RPMI8226 (cell line): ENCODE measurements around the gene ADCY6.

Experiments used
- DNase-seq: peaks from one replicate; pipeline ENCODE4 v3.0.0-alpha.2; 2015

ADCY6 gene

DNA sequence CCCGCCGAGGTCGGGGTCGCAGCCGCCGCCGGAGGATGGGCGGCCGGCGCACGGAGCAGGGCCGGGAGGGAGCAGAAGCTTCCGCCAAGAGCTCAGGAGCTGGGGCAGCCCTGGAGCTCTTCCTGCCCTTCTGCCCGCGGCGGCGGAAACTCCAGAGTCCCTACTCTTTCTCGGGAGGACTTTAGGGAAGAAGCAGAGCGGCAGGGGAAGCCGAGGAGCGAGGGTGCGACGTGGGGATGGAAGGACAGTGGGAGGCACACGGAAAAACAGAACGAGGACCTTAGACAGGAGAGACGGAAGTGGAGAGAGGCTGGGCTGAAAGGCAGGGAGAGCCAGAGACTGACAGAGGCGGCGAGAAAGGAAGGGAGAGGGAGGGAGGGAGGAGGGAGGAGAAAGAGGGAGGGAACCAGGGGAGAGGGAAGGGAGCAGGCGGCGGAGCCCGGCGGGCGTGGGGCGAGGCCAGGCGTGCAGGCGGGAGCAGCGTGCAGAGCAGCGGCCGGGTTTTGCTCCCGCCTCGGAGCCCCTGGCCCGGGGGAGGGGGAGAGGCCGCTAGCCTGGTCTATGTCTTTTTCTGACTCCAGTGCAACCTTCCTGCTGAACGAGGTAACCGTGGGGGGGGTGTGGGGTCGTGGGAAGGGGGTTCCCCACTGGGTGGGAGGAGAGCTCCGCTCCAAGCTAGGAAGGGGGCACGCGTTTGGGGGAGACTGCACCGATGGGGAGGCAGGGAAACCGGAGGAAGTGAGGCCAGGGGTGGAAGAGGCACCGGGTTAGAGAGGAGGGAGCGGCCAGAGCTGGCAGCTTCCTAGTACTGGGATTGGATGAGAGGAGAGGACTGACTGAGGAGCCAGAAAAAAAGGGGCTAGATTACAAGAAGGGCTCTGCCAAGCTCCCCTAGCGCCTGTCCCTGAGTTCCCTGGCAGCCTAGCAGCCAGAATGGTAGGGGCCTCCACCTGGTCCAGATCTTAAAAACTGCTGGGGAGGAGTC, 26.5 kb upstream of the ADCY6 start:
- peak; percentile 74 for DNase-seq

DNA sequence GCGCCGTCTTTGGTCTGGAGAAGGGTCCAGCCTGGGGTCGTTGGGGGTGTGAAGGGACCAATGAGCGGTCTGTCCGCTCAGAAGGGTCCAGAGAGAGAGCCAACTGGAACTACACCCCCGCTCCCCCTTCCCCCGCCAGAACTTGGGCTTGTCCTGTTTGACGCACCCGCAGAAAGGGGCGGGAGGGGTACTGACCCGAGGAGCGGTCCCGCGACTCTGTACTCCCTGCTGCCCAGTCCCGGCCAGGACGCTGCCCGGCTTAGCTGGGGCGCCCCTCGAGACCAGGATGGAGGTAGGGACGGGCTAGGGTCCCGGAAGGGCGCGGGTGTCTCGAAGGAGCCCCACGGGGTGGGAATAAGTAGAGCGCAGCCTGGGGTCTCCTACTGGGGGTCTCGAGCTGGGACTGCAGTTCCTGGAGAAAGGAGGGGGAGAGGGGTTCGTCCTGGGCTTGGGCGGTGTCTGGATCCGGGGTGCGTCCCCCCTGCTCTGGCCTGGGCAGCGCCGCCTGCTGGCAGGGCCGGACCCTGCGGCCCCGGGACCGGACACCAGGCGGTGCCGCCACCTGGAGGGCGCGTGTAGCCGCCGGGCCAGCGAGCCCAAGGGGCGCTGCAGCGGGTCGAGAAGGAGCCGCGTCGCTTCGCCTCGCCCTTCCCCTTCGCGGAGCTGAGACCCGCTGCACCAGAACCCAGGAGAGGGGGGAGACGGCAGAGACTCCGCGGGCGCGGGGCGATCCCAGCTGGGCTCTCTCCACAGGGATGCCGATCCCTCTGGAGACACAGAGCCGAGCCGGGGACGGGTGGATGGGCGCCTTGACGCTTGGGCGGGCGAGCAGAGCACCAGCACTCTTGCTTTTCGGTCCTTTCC, 25.6 kb upstream of the ADCY6 start:
- peak; percentile 90 for DNase-seq

DNA sequence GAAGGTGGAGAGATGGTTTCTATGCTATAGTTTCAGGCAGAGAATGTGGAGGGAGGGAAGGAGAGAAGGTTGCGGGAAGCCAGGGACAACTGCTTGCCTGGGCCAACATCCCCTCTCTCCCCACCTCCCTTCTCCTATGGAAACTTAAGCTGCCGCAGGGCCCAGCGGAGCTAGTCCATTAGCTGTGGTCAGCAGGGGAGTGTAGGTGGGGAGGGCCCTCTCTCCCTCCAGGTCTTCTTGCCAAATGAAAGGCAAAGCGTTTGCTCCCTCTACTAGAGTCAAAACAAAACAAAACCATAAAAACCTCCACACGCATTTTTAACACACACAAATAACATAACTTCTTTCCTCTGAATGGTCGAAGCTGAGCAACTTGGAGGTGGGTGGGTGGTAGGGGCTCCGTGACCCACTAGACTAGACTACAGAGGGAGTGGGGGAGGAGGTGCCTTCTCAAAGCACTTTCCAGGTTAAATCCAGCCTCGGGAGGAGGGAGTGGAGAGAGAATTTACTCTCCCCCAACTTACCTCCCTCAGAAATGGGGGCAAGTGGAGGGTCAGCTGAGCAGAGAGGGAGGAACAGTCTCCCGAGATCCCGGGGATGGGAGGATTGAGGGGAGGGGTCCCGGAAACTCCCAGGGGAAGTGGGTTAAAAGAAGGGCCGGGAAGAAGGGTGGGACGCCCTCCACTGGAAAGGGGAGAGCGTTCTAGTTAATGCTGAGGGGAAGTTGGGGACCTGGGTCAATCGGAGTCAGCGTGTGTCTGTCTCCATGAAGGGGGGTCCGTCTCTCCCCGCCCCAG, 24.8 kb upstream of the ADCY6 start:
- no peak for DNase-seq

DNA sequence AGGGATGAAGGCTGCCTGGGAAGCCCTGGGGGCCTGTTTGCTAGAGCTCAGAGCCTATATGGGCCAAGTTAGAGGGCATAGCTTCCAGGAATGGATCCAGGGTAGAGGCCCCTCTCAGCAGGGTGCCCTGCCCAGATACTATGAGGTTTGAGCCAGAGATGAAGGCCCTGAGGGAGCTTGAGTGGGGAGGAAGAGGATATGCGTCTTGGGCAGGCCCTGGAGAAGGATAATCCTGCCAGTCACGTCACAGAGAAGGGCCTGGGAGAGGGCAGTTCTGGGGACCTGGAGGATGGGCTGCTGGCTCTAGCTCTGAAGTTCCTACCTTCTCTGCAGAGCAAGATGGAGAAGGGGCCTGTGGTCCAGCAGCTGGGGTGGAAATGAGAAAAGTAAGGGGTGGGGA, 23.5 kb upstream of the ADCY6 start:
- DNase-seq = no peak

DNA sequence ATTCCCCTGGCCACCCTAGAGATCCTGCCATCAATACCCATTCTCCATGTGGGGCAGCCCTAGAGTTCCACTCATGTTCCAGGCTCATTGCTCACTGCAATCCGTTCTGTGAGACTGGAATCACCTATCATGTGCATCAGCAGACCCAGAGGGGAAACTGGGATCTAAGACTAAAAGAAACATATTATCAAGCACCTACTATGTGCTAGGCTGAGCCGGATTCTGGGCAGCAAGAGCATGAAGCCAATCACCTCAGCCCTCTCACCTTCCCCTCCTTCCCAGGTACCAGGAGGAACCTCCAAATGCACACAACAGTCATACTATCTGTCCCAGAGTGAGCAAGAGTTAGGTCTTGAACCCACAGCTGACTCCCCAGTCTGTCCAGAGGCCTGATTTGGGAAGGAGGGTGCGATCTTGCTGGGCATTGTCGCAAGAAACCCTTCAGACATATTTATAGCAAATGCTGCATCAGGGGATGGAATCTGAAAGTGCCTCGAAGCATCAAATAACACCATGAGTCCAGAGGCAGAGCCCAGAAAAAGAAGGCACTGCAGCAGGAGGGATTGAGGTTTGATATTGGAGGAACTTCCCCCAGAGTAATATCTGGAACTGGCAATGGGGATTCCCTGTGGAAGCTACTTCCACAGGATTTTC, 22.7 kb upstream of the ADCY6 start:
- no peak for DNase-seq

DNA sequence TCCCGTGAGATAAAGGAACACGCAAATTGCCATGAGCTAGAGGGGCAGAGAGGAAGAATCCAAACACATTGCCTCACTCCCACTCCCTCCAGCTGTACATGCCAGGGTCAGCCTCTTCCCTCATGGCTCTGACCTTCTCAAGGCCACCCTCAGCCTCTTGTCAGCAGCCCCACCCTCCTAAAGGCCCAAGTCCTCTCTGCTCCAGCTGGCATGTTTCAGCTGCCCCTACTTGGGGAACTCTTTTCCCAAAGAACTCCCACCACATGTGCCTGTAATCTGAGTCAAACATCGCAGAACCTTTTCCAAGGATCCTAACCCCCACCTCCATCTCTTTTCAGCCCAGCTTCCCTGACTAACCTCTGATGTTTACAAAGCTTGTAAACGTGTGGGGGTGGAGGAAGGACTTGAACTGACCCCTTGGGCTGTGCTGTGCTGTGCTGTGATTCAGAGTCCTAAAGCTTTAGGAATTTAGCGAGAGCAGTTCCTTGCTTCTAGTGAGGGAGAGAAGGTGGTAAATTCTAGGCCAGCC, 22.1 kb upstream of the ADCY6 start:
- DNase-seq = no peak

DNA sequence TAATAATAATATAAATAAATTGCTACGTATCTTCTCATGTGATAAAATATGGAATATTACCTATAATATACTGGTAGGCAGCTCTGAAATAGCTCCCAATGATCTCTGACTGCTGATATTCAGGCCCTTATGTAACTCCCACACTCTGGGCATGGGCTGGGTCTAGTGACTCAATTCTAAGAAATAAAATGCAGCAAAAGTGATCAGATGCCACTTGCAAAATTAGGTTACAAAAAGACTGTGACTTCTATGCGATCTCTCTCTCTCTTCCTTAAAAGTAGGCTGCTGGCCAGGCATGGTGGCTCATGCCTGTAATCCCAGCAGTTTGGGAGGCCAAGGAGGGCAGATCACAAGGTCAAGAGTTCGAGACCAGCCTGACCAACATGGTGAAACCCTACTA, 19.1 kb upstream of the ADCY6 start:
- no peak for DNase-seq

DNA sequence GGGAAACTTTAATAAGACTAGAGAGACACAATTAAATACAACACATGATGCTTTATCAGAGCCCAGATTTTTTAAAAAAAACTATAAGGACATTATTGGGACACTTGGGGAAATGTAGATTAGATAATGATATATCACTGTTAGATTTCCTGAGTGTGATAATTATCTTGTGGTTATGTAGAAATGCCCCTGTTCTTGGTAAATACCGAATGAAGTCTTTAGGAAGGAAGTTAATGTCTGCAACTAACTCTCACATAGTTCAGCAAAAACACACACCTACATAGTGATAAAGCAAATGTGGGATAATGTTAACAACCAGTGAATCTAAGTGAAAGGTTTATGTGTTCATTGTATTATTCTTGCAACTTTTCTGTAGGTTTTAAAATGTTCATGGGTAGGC, 14.8 kb upstream of the ADCY6 start:
- DNase-seq = no peak

DNA sequence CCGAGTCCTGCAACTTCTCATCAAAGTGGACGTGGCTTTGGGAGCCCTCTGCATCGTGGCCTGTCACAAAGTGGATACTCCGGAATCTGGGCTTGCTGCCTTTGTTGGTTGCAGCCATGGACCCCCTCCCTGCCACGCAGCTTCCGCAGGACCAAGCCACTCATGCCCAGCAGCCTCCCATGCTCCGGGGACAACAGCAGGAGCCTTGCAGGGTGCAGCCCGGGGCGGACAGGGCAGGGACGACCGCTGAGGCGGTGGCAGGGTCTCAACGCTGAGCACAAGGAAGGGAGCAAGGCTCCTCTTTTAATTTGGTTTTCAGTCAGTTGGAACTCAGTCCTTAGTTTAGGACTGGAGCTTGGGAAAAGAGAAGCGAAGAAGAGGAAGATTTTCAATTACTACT, 12.1 kb upstream of the ADCY6 start:
- DNase-seq = no peak

DNA sequence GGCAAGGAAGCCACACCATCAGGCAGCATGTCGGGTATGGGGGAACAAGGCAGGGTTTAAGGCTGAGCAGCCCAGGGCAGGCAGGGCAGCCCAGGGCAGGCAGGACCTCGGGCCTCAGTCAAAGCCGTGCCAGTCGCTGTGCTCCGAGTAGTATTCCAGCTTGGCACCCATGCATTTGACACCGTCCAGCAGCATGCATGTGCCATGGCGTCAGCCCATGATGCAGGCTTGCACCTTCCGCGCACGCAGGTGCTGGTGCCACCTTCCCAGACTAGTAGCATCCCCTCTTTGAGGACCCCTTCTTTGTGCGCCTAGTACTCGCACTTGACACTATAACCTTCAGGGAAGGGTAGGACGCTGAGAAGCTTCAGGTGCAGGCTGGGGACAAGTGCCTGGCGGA, 11.6 kb upstream of the ADCY6 start:
- DNase-seq = no peak

DNA sequence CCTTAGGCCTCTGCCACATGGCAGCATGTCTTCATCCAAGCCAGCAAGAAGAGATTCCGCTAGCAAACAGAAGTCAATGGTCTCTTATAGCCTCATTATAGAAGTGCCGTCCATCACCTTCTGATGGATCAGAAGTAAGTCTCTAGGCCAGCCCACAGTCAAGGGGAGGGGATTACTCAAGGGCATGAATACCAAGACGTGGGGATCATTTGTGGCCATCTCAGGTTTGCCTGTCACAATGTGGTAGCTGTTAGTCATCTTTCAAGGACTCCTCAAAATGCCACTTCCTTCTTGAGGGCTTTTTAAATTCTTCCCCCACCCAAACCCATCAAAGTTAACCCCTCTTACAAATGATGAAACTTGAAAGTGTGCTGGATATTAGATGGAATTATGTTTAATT, 8.1 kb upstream of the ADCY6 start:
- no peak for DNase-seq

DNA sequence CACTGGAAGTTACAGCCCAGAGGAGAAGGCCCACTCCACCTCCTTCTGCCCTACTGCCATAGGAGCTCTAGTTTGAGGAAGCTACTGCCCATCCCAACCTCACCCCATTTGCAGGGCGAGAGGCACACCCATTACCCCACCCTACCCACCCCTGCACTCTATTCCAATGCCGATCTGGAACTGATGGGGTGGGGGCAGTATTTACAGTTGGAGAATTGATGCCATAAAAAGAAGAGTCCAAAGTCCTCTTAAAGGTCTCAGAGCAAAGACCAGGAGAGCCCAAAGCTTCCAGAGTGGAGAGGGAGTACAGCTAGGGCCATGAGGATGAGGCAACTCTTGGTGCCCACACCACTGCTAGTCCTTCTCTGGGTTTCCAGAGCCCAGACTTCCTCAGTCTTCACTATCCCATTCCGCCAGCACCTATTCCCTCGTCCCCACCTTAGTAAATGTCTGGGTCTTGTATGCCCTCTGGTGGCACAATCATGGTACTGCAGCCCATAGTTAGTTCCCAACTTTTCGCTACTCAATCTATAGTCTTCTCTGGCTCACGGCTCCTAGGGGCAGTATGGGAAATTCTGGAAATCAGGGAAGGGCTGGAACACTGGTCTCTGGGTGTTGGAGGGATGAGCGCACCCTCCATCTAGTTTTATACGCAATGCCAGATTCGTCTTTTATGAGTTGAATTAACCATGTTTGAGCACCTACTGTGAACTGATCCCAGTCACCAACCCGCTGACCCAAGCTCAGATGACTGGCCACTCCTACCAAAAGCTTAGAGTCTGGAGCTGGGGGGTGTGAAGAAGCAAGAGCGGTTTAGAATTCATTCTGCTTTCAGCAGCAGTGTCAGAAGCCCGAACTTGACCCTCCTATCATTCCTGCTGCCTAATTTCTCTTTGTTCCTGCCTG, 6.9 kb upstream of the ADCY6 start:
- DNase-seq = peak; percentile 62

DNA sequence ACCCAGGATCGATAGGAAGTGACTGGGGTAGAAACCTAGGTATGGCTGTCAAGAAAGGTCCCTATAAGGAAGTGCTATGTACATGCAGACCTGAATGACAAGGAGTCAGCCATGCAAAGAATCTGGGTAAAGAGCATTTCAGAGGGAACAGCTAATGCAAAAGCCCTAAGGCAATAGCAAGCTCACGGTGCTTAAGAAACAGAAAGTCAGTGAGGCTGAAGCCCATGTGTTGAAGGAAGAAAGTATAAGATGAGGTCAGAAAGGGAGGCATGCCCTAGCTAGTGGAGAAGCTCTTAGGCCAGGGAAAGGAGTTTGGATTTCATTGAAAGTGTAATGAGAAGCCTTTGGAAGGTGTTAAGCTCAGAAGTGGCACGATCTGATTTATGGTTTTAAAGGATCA, 6.0 kb upstream of the ADCY6 start:
- DNase-seq = no peak

DNA sequence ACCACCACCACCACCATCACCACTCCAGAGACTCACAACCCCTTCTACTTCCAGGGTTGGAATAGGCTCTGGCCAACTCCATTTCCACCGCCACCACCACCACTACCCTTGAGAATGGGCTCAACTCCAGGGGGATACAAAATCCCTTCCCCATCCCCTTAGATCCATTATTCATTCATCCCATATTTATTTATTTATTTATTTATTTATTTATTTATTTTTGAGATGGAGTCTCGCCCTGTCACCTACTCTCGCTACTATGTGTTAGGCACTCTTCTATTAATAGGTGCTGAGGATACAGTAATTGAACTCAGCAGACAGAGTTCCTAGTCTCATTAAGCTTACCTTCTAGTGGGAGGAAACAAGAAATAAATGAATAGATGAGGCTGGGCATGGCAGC, 4.8 kb upstream of the ADCY6 start:
- no peak for DNase-seq

DNA sequence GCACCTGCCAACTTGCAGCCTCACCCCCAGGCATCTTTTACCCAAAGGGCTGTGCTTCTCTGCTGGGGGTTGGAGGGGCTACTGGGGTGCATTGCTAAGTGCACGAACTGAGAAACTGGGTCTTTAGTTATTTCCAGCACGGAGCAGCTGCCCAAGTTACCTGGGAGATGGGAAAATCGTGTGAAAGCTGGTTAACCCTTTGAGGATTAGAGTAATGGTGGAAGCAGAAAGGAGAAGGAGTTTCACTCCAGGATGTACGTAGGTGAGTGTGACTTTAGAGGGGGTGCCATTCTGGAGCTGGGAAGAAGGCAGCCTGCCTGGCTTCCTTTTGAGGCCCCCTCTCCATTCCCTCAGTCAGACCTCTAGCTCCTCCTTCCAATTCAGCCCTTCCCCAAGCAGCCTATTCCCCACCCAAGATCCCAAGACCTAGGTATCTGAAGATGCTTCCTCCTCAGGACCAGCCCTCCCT, 1.0 kb upstream of the ADCY6 start:
- no peak for DNase-seq

DNA sequence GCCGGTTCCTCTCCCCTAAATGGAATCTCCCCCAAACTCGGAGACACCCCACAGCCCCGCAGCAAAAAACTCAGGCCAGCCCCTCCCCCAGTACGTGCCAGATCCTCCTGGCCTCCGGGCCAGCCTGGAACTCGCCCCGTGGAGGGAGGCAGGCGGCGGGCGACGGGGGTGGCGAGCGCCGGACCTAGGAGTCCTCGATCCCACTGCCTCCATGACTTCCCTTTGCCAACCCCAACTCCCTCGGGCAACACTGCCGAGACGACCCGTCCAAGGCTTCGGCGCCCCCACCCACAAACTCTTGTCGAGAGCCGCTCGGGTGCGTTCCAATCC, 400 bp downstream of the ADCY6 start:
- DNase-seq = no peak

DNA sequence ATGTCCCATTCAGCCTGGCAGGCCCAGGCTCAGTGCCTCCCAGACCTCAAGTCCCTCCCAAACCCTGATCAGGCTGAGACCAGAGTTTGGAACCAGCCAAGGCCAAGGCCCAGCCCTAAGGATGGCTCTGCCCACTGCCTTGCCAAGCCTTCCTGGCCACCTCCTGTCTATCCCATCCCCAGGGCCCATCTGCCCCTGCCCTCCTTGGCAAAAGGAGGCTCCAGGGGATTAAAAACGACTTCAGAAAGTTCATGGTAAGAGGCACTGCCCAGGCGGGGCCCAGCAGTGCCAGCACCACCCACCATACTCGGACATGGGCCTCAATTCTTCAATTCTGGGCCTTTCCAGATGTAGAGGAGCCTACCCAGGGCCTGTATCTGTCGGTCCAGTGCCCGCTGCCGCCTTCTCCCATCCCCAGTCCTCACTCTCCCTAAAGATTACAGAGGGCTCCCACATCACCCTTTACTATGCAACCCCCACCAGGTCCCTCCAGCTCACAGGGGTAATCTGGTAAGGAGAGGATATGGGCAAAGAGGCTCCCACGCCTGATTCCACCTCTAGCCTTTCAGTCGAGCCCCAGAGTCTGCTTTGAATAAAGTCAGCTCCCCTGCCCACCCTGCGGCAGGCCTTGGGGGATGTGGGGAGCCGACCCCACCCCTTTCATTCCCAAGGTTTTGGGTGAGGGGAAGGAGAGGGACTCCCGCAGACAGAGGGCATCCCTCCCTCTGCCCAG, 932 bp downstream of the ADCY6 start:
- DNase-seq = no peak

DNA sequence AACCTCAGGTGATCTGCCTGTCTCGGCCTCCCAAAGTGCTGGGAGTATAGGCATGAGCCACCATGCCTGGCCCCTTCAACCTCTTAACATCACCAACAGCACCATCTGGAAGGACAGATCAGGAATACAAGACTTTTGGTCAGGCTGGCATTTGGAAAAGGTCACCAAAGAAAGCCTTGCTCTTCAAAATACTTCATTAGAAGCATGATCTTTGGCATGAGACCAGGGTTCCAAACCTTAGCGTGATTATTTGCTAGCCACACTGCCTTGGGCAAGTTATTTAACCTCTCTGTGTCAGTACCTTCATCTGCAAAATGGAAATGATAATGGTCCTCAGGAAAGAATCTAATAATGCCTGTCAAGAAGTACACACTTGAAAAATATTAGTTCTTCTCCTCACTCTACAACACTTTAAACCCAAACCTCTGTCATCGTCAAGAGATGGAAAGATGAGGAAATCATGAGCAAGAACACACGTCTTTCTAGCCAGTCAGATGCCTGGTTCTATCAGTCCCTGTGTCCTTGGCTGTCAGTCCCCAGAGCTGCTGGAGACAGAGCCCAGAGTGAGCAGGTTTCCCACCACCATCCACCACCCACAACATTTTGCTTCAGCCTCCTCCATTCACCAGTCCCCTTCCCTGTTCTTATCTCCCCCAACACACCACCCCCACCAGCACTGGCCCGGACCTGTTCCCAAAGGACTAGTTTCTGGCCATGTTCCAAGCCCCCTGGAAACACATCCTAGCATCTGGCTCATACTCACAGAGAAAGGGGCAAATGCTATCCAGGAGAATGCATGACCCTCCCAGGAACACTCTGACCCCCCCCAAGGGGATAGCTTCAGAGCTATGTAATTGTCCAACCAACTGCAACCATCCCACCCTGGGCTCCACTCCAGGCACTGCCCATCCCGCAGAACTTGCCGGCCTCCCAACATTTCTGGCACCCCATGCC, 2.0 kb downstream of the ADCY6 start:
- no peak for DNase-seq

DNA sequence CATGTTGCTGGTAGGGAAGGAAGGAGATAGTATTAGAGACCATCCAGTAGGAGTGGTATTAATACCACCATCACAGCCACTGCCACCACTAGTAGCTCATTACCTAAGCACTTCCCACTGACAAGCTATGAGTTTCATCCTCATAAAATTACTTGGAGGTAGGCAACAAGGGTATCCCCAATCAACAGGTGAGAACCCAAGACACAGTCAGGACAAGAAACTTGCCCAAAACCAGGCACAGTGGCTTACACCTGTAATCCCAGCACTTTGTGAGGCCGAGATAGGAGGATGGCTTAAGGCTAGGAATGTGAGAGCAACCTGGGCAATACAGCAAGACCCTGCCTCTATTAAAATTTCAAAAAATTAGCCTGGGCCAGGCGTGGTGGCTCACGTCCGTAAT, 5.5 kb downstream of the ADCY6 start:
- no peak for DNase-seq
